LNCAP (cell line): ENCODE results near the gene BRD1.

Experiments used
- TF ChIP-seq, protein P1 (sequence below): fragments of 450-650 bp; IDR thresholded peaks from 2 replicates; pipeline ENCODE4 v1.5.1; 2017; ENCODE audit warnings: mild to moderate bottlenecking

Gene BRD1

DNA sequence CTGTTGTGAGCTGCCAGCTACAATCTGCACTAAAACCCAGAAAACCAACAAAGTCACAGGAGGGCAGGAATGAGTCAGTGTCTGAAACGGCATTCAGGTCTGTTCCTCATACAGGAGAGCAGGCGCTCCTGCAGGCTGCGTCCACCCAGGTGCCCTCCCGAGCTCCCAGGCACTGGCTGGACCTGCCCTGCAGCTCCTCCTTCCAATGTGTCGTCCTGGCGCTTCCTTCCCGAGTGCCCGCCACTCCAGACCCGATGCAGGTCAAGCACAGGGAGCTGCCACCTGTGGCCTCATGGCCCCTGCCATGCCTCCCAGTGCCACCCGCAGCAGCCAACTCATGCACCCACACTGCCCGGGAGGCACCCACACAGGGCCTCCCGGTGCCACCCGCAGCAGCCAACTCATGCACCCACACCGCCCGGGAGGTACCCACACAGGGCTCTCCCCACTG lies 12.0 kb downstream of the BRD1 start:
- TF ChIP-seq, protein P1, sequence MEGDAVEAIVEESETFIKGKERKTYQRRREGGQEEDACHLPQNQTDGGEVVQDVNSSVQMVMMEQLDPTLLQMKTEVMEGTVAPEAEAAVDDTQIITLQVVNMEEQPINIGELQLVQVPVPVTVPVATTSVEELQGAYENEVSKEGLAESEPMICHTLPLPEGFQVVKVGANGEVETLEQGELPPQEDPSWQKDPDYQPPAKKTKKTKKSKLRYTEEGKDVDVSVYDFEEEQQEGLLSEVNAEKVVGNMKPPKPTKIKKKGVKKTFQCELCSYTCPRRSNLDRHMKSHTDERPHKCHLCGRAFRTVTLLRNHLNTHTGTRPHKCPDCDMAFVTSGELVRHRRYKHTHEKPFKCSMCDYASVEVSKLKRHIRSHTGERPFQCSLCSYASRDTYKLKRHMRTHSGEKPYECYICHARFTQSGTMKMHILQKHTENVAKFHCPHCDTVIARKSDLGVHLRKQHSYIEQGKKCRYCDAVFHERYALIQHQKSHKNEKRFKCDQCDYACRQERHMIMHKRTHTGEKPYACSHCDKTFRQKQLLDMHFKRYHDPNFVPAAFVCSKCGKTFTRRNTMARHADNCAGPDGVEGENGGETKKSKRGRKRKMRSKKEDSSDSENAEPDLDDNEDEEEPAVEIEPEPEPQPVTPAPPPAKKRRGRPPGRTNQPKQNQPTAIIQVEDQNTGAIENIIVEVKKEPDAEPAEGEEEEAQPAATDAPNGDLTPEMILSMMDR = no peak

DNA sequence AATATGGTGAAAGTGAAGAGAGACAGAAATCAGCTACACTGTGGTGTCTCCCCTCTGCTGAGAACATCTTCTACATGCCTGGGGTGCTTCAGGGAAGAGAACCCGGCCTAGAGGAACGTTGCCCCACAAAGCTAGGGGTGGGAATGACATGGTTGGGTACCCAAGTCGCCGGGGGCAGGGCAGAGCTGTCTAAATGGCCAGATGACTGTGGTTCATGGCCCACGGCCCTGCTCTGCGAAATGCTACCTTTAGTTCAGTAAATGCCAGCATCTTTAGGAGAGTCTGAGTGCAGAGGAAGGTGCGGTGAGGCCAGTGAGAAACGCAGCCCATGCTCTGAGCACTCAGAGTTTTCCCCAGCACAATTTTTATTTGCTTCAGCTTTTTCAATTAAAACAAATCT lies 12.8 kb downstream of the BRD1 start:
- TF ChIP-seq, protein P1 = no peak

DNA sequence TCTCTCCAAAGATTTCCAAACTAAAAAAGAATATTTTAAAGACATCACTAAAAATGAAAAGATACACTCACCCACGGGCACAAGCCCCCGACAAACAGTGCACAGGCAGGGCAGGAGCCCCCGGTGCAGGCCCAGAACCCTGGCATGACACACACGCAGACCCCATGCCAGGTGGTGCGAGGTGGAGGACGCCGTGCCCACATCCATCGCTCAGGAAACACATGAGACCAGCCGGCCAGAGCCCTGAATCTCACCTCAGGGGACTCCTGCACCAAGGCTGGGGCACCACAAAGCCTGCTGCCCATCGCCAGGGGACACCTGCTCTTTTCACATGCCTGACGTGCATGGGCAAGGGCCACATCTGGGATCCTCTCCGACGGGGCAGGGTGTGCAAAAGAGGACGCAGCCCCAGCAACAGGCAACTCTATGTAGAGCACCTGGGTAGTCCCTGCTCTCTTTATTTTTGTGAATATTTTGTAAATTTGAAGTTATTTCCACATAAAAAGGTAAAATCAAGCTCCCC lies 13.4 kb downstream of the BRD1 start:
- TF ChIP-seq, protein P1 = no peak

DNA sequence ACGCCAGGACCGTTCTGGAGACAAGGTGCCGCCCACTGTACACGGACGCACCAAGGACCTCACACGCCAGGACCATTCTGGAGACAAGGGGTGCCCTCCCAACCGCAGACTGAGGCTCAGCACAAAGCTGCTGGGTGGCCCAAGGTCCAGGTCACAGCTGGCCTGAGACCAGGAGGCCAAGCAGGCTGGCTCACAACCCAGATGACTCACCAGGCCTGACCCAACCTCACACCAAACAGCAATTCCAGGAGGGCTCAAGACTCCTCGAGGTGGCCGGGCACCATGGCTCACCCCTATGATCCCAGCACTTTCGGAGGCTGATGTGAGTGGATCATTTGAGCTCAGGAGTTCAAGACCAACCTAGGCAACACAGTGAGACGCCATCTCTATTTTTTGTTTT lies 14.8 kb downstream of the BRD1 start:
- TF ChIP-seq, protein P1 = no peak

DNA sequence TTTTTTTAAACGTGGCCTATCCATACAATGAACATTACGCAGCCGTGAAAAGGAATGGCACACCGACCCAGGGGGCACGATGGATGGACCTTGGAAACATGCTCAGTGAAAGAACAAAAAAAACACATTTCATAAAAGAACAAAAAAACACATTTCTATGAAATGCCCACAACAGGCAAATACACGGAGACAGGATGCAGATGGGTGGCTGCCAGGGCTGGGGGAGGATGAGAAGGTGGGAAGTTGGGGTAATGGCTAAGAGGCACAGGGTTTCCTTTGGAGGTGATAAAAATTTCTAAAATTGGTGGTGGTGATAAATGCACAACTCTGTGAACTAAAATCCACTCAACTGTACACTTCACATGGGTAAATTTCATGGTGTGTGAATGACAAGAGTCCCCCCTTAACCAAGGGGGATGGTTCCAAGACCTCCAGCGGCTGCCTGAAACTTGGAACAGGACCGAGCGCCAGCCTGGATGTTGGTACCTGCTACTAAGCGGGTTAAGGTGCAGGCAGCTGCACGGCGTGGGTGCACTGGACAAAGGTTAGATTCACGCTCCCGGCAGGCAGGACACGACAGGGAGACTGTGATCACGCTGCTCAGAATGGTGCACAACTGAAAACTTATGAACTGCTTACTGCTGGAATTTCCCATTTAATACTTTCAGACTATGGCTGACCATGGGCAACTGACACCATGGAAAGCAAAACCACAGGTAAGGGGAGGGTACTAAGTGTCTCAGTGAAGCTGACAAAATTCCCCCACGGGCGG lies 16.5 kb downstream of the BRD1 start:
- TF ChIP-seq, protein P1 = no peak

DNA sequence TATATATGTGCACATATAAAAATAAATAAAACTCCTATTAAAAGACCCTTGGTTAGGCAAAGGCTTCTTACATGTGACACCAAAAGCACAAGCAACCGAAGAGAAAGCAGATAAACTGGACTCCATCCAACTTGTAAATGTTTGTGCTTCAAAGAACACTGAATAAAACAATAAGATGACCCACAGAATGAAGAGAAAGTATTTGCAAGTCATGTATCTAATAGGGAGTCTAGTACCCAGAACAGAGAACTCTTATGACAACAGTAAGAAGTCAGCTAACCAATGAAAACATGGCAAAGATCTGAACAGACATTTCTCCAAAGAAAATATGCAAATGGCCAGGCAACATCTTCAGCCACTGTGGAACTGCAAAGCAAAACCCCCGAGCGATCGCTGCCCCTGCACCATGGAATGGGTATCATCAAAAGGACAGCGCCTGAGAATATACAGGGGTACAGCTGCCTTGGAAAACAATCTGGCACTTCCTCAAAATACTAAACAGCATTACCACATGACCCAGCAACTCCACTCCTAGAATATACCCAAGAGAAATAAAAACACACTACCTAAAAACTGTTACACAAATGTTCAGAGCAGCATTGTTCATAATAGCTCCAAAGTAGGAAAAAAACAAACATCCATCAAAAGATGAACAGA lies 17.2 kb downstream of the BRD1 start:
- TF ChIP-seq, protein P1 = no peak

DNA sequence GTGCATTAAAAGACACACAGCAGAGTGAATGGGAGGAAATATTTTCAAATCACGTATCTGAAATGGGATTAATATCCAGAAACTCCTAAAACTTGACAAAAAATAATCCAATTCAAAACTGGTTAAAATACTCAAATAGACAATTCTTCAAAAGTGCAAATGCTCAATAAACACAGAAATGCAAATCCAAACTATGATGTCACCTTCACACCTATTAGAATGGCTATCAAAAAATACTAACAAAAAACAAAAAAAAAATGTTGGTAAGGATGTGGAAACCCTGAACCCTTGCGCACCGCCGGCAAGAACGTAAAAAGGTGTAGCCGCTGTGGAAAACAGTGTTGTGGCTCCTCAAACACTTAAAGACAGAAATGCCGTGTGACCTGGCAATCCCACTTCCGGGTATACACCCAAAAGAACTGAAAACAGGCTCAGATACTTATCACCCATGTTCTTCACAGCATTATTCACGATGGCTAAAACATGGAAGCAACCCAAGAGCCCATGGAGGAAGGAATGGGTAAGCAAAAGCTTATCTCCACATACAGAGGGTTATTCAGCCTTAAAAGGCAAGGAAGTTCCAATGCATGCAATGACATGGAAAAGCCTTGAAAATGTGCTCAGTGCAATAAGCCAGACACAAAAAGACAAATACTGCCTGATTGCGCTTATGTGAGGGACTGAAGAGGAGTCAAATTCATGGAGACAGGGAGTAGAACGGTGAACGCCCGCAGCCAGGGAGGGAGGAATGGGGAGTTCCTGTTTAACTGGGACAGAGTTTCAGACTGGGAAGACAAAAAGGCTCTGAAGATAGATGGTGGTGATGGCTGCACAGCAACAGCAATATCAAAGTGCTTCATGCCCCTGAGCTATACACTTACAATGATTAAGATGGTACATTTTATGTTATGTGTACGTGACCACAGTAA lies 19.6 kb downstream of the BRD1 start:
- TF ChIP-seq, protein P1 = no peak
